Breast epithelium (tissue), 4 donors: Measurements from ENCODE around the gene LDAH. TPM values are rescaled to one million over a fixed set of nuclear protein-coding genes. Genes with fewer than 3 reads are reported as not detected.

ENCODE experiments used
- DNase-seq, 2 donors: peaks; one replicate each; pipeline ENCODE4 v3.0.0-alpha.2; 2019; ENCODE audit warnings: low spot score in 2 of 2
- H3K27ac ChIP-seq, 2 donors: fragments of 200-600 bp; sonication (generic) in 1 of 2; one replicate each; pipeline ENCODE4 v1.5.1; 2016 to 2019; ENCODE audit warnings: mild to moderate bottlenecking in 1 of 2
- H3K27me3 ChIP-seq, 2 donors: fragments of 200-600 bp; sonication (generic) in 1 of 2; one replicate each; pipeline versions ENCODE4 v1.5.1 to v1.6.0; 2017 to 2019; ENCODE audit warnings: control low read depth in 1 of 2, mild to moderate bottlenecking in 1 of 2
- H3K36me3 ChIP-seq: fragments of 200-600 bp; one replicate; pipeline ENCODE4 v1.5.1; 2019
- H3K4me1 ChIP-seq, 2 donors: fragments of 200-600 bp; sonication (generic); one replicate each; pipeline ENCODE4 v1.5.1; 2016 to 2019; ENCODE audit warnings: control low read depth in 1 of 2
- H3K4me3 ChIP-seq, 3 donors: fragments of 200-600 bp; sonication (generic); 1 replicate in 2 of 3; 2 replicates in 1 of 3; pipeline ENCODE4 v1.5.1; 2016 to 2019; ENCODE audit warnings: mild to moderate bottlenecking in 3 of 3, moderate library complexity in 2 of 3
- H3K9me3 ChIP-seq, 2 donors: fragments of 200-600 bp; sonication (generic) in 1 of 2; one replicate each; pipeline ENCODE4 v1.5.1; 2016 to 2019; ENCODE audit warnings: control low read depth in 1 of 2
- POLR2A ChIP-seq: fragments of 450-650 bp; IDR thresholded peaks from one replicate; pipeline ENCODE4 v1.6.1; 2016; ENCODE audit warnings: antibody characterized with exemption, mild to moderate bottlenecking, moderate library complexity
- POLR2AphosphoS5 ChIP-seq, 3 donors: sonication (generic); formaldehyde crosslinking; IDR thresholded peaks; one replicate each; pipeline ENCODE4 v1.6.1; 2017; ENCODE audit warnings: antibody characterized with exemption in 3 of 3
- intact Hi-C: fragments of 100-400 bp; cut with DNase I; formaldehyde crosslinking; loops from one replicate; pipeline ENCODE4 v1.15.1; 2023; ENCODE audit warnings: low total_unique reads
- total RNA-seq, 3 donors: library from RNA; depleted of rRNA; stranded (reverse); fragments of >200 nt; gene quantifications; one replicate each; pipeline ENCODE4 v1.1.0, GENCODE V29; 2016
- TF ChIP-seq, protein P1 (sequence below), 3 donors: fragments of 450-650 bp; IDR thresholded peaks; one replicate each; pipeline ENCODE4 v1.5.1; 2016 to 2017; ENCODE audit warnings: antibody characterized with exemption in 3 of 3, mild to moderate bottlenecking in 3 of 3, moderate library complexity in 3 of 3

LDAH gene
- total RNA-seq, 3 donors from 2014 or later = 12.3 to 17.0 (median 12.5) TPM

DNA sequence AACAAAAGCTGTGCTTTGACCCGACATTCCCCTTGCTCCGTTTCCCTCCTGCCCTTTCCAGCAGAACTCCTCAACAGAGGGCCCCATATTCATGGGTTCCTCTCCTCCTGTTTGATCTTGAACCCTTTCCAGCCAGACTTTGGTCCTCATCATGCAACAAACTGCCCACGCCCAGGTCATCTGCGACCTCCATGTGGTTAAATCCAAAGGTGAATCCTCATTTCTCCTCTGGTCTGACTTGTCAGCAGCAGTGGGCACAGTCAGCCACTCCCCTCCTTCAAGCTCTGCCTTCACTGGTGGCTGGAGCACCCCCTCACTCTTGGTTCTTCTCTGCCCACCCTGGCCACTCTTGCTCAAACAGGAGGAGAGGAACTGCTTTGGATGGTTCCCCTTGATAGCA is 174.7 kb downstream of the LDAH start:
- Histone ChIP-seq H3K9me3 (no peaks in the 10 kb centered on the region), H3K27ac (no peak overlapping the region), H3K4me1 (peaks cover 4 to 7% of the 10 kb centered on the region in 2 donors), H3K27me3 (no peaks in the 10 kb centered on the region), H3K36me3 (no peaks in the 10 kb centered on the region), H3K4me3 (no peak overlapping the region)
- DNase-seq = no peak
- intact Hi-C loops = no loop called here
- TF ChIP-seq, protein P1, sequence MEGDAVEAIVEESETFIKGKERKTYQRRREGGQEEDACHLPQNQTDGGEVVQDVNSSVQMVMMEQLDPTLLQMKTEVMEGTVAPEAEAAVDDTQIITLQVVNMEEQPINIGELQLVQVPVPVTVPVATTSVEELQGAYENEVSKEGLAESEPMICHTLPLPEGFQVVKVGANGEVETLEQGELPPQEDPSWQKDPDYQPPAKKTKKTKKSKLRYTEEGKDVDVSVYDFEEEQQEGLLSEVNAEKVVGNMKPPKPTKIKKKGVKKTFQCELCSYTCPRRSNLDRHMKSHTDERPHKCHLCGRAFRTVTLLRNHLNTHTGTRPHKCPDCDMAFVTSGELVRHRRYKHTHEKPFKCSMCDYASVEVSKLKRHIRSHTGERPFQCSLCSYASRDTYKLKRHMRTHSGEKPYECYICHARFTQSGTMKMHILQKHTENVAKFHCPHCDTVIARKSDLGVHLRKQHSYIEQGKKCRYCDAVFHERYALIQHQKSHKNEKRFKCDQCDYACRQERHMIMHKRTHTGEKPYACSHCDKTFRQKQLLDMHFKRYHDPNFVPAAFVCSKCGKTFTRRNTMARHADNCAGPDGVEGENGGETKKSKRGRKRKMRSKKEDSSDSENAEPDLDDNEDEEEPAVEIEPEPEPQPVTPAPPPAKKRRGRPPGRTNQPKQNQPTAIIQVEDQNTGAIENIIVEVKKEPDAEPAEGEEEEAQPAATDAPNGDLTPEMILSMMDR (IDR thresholded peaks at IDR 0.05) = no peak
- TF ChIP-seq POLR2AphosphoS5 (IDR thresholded peaks at IDR 0.05) = no peak
- no peak for TF ChIP-seq POLR2A

DNA sequence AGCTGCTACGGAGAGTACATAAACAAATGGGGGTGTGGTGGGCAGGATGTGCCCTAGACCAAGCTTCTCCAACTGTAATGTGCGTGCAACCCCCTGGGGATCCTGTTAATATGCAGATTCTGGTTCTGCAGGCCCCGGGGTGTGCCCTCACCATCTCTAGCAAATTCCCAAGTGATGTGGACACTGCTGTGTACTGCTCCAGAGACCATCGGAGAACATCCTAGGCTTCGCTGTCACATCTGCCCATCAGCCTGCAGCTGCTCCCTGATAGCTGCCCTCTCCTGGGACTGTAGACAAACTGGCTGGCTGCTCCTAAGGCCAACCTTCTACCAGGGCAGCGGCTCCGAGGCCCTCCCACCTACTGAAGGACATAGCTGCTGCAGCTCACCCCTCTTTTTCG is 175.2 kb downstream of the LDAH start:
- Histone ChIP-seq H3K27me3 (no peaks in the 10 kb centered on the region), H3K27ac (no peak overlapping the region), H3K9me3 (no peaks in the 10 kb centered on the region), H3K4me3 (no peak overlapping the region), H3K36me3 (no peaks in the 10 kb centered on the region), H3K4me1 (peaks cover 4 to 7% of the 10 kb centered on the region in 2 donors)
- TF ChIP-seq POLR2A (no peak), POLR2AphosphoS5 (IDR thresholded peaks at IDR 0.05) (no peak)
- TF ChIP-seq, protein P1 (IDR thresholded peaks at IDR 0.05) = no peak
- intact Hi-C loops = no loop called here
- no peak for DNase-seq

- Histone ChIP-seq H3K27ac (no peak overlapping the region), H3K36me3 (no peaks in the 10 kb centered on the region), H3K4me3 (no peak overlapping the region), H3K27me3 (no peaks in the 10 kb centered on the region), H3K4me1 (peaks cover 4 to 7% of the 10 kb centered on the region in 2 donors), H3K9me3 (no peaks in the 10 kb centered on the region)
- intact Hi-C loops = no loop called here
- TF ChIP-seq, protein P1 (IDR thresholded peaks at IDR 0.05) = no peak
- TF ChIP-seq POLR2A (no peak), POLR2AphosphoS5 (IDR thresholded peaks at IDR 0.05) (no peak)
- no peak for DNase-seq
Measured at GRCh38 chr2:20647211-20647610, 175.7 kb downstream of the LDAH start.

- intact Hi-C loops = no loop called here
- Histone ChIP-seq H3K27me3 (no peaks in the 10 kb centered on the region), H3K4me3 (no peak overlapping the region), H3K27ac (no peak overlapping the region), H3K4me1 (peaks cover 4 to 7% of the 10 kb centered on the region in 2 donors), H3K9me3 (no peaks in the 10 kb centered on the region), H3K36me3 (no peaks in the 10 kb centered on the region)
- no peak for DNase-seq
- TF ChIP-seq POLR2AphosphoS5 (IDR thresholded peaks at IDR 0.05) (no peak), POLR2A (no peak)
- TF ChIP-seq, protein P1 (IDR thresholded peaks at IDR 0.05) = no peak
Measured at GRCh38 chr2:20646446-20646845, 176.5 kb downstream of the LDAH start.

GRCh38 chr2:20645761-20646160 is 177.1 kb downstream of the LDAH start:
- TF ChIP-seq, protein P1 (IDR thresholded peaks at IDR 0.05) = no peak
- no peak for TF ChIP-seq POLR2AphosphoS5 (IDR thresholded peaks at IDR 0.05)
- no peak for TF ChIP-seq POLR2A
- Histone ChIP-seq H3K4me3 (no peak overlapping the region), H3K36me3 (no peaks in the 10 kb centered on the region), H3K27me3 (no peaks in the 10 kb centered on the region), H3K9me3 (no peaks in the 10 kb centered on the region), H3K27ac (no peak overlapping the region), H3K4me1 (peaks cover 4 to 7% of the 10 kb centered on the region in 2 donors)
- DNase-seq = no peak
- intact Hi-C loops = no loop called here
